Measurements from ENCODE around the gene MEGF6.

The MEGF6 gene

DNA sequence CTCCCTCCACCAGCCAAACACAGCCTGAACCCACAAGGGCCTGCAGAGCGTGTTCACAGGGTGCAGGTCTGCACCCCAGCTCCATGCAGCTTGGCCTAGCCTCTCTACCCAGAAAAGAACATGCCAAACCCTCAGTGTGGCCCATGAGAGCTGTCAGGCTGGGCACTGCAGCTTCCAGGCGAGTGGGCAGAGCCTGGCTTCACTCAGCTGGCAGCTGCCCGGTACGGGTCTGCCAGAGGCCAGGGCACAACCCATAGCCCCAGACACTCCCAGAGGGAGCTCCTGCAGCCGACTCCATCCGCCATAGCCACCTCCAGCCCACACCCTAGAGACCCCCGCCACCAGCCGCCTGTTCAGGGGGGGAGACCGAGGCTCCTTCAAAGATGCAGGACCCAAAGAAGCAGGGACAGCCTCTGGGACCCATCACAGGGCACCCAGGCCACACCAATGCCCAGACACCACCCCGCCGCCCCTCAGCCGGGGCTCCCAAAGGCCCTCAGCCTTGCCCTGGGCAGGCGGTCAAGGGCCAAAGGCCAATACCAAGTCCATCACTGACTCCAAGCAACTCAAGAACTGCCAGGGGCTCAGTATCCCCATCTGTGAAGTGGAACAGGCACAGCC lies 42.4 kb downstream of the MEGF6 start:
- no peak for DNase-seq

DNA sequence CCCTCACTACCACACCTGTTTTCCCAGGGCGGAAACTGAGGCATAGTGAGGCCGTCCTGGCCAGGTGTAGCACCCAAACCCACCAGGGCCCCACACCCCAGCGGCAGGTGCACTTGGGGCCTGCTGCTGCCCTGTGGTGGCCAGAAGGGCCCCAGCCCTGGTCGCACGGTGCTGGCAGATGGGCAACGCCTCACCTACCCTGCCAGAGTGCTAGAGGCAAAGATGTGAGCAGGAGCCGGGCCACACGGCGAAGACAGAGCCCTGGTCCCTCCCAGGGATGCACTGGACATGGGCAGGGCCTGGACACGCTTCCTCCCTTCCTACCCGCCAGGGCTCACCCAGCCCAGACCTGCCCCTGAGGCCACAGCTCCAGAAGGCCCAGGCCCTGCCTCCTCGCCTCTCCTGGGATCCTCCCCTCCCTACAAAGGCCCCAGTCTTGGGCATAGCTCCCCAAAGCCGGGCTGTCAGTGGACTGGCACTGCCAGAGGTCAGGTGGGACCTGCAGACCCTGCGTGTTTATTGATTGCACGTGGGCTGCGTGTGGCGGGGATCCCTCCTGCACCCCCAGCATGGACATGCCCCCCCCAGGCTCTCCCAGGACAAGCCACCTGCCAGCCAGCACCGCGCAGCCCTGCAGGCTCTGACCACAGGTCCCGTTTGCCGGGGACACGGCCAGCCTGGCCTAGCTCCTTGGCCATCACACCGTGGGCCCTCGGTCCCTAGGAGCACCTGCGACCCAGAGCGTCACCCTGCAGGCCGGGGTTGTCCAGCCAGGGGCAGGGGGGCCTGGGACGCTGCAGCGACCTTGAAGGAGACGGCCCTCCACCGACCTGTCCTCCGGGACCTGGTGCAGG lies 44.1 kb downstream of the MEGF6 start:
- DNase-seq, result no peak

GRCh38 chr1:3566003-3566885 lies 45.1 kb downstream of the MEGF6 start:
- DNase-seq, result no peak

DNA sequence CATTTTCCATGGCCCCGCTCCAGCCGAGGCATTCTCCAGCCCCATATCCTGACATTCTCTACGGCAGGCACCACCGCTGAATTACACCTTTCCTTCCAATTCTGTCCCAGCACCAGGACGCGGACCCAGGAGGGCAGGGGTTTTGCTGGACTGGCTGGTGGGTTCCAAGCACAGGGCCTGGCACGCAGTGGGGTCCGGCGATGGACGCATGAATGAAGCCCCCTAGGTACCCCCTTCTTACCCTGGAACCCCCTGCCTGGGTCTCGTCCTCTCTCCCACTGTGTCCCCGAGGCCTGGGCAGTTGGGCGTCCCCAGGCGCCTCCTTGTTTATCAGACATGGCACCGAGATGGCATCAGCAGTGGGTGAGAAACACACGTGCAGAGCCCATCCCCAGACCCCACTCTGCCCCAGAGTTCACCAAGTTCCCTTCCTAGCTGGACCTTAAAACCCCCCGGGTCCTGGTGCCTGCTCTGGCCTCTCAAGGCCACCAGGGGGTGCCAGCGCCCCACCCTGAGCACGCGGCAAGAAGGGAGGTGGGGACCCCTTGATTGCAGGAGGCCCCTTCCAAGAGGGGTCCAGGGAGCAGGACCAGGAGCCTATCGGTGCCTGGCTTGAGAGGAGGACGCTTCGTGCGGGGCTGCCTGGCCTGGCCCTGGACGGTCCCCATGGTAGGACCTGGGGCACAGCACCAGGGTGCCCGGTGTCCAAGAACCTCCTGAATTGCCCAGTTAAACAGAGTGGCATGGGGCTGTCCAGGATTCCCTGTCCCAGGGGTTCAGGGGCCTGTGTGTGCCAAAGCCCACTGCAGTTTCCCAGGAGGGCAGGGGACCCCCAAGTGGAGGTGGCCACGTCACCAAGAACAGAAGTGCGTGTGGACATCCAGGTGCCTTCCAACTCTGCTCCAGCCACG lies 46.1 kb downstream of the MEGF6 start:
- DNase-seq, result no peak

DNA sequence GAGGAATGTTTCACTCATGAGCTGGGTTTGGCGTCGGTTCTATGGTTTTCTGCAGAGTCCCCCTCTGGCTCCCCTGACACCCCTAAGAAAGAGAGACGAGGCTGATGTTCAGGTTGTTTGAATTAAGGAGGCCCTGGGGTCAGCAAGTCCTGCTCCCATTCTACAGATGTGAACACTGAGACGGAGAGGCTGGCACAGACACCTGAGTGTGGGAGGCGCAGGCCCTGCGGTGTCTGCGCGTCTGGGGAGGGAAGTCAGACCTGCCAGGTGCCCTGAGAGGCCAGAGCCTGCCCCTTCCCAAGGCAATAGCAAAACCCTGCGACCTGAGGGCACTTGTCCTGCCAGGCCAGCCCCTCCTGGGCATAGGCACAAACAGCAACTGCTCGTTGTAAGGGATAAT lies 47.7 kb downstream of the MEGF6 start:
- DNase-seq, result no peak

GRCh38 chr1:3563125-3563524 lies 48.2 kb downstream of the MEGF6 start:
- no peak for DNase-seq

DNA sequence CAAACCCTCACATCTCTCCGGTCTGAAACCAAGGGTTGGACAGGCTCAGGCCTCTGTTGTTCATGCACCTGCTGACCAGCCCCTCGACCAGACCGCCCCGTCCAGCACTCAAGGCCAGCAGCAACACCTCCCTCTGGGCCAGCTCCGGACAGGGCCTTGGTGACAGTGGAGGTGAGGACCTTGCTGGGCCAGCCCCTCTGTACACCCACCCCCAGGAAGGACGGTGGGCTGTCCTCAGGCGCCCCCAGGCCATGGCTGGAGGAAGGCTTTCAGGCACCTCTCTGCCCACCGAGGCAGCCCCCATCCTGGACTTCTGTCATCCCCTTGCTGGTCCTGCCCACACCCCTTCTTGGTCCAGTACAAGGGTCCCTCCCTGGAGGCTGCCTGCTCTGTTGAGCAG lies 48.6 kb downstream of the MEGF6 start:
- no peak for DNase-seq

DNA sequence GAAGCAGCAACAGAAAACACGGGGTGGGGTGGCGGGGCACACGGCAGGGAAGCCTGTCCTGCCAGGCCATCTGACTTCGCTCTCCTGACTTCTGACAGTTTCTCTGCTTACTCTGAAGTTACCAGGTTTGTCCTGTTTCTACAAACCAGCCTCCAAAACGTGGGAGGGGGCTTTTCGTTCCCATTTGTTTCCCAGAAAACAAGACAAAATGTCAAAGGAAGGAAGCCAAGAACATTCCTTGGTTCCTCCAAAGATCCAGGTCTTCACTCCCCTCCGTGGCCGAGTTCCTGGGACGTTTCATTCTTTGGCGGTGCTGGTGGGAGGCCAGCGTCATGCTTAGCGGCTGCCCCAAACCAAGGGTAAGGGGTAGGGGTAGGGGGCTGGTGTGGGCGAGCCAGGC lies 49.6 kb downstream of the MEGF6 start:
- no peak for DNase-seq

DNA sequence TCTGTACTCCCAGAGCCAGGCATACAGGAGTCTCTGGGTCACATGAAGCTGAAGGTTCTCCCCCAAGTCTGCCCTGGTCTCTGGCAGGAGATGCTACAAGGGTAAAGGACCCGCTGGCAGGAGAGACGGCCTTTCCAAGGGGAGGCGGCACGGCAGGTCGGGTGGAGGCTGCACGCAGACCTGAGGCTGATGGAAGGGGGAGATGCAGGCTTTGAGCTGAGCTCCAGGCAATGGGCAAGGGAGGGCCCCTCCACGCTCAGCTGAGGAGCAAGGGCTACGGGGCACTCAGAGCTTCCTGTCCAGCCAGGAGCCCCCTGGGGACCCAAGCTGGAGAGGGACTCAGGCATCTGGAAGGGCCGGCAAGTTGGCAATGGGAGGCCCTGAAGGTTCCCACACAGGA lies 50.3 kb downstream of the MEGF6 start:
- DNase-seq, result no peak

DNA sequence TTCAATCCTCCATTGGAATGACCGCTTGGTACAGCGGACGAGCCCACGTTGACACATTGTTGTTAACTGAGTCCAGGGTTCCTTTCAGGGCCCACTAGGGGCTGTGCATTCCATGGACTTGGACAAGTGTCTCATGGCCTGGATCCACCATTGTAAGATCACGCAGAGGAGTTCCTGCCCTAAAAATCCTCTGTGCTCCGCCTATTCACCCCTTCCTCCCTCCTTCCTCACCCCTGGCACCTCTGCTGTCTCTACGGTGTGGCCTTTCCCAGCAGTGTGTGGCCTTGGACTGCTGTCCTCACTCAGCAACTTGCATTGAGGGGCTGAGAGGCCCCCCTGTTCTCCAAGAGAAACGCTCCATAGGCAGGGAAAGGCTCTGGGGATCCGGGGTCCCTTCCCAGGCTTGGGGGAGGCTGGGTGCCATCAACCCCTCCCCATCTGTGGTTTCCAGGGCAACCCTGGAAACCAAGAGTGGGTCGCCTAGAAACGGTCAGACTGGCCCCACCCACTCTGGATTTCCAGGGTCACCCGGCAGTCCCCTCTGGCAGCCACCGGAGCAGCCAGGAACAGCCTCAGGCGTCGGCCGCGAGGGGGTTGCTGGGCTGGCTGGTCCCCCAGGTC lies 50.9 kb downstream of the MEGF6 start:
- DNase-seq, result no peak

DNA sequence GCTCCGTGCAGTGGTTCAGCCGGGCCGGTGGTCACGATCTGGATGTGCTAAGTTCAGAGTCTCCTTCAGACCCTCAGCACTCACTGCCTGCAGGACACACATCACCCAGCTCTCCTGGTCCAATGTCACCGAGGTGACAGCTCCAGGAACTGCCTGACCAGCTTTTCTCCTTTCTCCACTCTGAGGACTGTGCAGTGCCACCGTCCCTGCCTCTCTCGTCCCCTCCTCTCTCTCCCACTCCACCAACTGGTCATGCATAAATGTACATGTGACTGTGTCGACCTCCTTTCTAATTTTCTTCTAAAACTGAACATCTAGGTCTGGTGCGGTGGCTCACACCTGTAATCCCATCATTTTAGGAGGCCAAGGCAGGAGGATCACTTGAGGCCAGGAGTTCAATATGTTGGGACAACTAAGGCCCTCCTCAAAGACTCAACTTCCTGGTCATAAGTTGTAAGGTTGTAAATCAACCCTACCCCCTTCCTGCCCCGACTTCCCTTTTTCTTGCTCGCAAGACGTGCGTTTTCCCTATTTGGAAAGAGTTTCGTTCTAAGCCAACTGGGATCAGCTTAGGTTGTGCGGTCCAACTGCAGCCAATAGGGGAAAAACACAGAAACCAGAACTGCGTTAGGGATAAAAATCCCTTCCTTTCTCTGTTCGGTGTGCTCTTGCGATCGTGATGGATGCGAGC lies 53.1 kb downstream of the MEGF6 start:
- DNase-seq, result no peak

- DNase-seq, result no peak
Observed at GRCh38 chr1:3557366-3557765, 53.9 kb downstream of the MEGF6 start.

DNA sequence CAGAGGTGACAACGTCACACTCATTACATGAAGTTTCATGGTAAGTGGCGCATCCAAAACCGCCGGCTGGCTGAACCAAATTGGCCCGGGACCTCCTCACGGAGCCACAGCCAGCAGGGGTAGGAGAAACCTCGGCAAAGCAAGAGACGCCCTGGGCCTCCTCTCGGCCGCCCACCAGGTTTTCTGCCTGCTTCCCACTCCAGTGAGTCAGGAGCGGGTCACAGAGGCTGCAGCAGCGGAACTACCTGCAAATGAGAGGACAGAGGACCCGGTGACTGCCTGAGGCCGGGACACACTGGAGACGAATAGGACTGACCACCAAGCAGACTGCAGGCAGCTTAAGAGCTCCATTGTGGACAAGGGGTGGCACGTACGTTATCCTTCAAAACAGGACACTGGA lies 55.0 kb downstream of the MEGF6 start:
- no peak for DNase-seq

DNA sequence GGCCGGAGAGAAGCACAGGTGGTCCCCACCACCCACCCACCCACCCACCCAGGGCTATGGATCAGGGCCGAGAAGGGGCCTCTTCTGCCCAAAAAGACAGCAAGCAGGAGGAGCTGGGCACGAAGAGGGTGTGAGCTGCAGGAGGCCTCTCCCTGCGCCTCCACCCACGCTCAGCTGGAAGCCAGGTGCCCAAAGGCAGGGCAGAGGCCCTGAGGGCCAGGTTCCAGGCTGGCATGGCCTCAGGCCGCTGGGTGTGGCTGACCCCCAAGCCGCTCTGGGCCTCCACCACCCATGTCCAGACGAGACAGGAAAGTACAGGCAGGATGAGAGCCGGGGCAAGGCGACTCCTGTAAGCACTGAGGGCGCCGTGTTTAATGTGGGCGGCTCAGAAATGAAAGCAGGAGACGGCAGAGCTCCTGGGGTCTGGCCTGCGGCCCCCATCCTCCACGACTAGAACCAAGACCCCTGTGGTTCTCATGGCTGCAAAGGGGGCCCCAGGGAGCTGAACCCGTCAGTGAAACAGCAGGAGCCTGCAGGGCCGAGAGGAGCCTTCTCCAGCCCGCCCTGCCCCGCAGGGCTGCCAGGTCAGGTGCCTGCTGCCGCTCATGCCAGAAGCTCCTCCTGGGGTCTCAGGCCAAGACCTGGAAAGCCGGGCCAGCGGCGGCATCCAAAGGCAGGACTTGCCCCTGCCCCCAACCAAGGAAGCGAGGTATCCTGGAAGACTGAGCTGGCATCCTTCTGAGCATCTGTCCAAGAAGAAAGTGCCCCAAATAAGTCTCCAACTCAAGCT lies 56.0 kb downstream of the MEGF6 start:
- no peak for DNase-seq

DNA sequence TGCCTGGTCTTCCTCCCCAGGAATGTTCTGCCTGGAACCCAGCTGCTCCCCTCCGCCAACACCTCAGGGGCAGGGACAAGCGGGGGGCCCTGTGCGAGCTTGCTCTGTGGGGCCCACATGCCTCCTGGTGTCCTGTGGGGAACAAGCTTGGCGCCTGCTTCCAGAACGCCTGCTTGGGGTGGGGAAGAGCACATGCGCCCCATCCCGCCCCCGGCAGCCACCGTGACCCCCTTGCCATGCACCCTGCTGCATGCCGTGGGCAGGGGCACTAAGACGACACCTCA lies 57.4 kb downstream of the MEGF6 start:
- DNase-seq, result no peak

DNA sequence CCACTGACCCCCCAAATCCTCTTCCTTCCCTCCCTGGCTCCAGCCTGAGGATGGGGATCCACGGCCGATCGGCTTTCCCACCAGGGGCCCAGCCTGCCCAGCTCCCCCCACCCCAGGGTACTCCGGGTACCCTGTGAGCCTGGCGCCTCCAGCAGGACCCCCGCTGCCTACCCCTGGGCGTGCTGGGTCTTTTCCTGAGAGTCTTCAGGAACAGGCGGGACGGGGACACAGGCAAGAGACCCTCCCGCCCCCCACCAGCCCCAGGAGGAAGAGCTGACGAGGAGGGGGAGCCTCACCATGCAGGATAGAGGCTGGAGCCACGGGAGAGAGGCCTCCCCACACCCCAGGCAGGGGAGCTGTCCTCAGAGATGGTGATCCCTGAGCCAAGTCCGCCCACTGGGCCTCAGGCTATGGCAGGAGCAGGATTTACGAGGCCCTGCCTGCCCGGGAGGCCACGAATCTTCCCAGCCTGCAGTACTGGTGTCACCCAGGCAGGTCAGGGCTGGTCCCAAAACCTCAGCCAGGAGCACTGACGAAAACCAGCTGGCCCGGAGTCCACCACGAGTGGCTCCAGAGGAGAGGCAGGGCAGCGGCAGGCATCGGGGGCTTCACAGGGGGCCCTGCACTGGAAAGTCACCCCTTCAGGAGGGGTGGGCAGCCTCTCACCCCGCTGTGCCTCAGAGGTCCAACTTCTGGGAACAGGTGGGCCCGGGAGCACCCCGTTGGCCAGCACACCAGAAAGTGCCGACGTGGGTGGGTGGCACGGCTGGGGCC lies 58.0 kb downstream of the MEGF6 start:
- DNase-seq, result no peak

- DNase-seq, result no peak
Observed at GRCh38 chr1:3552751-3553150, 58.6 kb downstream of the MEGF6 start.

- DNase-seq, result no peak
Observed at GRCh38 chr1:3552176-3552575, 59.1 kb downstream of the MEGF6 start.

DNA sequence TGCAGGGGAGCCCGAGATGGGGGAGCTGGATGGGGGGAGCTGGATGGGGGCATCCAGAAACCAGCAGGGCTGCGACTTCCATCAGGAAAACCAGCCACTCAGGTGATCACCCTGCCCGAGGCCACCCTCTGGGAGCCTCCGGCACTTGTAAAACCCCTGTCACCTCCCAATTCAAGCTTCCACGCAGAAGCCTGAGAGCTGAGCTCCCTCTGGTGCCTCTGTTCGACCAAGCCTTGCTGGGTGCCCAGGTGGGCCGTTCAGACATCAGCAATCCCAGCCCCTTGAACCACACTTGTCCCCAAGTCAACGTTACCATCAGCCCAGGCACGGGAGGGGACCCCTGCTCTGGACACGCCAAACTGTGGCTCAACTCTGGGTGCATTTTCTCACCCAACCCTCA lies 59.6 kb downstream of the MEGF6 start:
- DNase-seq, result no peak

DNA sequence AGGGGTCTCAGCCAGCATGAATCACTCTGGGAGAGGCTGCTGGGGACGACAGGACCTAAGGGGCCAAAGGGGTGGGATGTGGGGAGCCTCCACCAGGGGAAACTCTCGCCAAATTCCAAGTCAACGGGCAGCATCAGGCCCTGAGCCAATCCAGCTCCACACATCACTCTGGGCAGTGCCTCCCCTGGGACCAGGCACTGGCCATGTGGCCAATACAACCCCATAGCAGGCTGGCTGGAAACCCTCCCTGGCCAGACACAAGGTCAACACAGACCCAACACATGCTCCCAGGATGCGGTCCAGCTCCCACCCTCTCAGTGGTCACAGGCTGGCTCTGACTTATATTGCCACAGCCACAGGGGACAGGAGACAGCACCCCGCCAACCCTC lies 60.0 kb downstream of the MEGF6 start:
- DNase-seq, result no peak

All from NCI-H2029 (cell line).